Stimulated activated CD8-positive, alpha-beta memory T cell treated with anti-CD3 and anti-CD28 coated beads, Interleukin-4, amount 100 ng/mL, for 1 hour (primary cell): ENCODE data around the gene RDH12.
A peak's percentile ranks its signal among the peaks of the same experiment; 100 is the strongest.
"Not testable (repeated sequence)": the region's sequence is repeated elsewhere in the genome, so short reads cannot be mapped to it uniquely, and the experiment has no call there.

Source experiments
- DNase-seq, 2 donors: peaks; one replicate each; pipeline ENCODE4 v3.0.0-alpha.2; 2020; ENCODE audit warnings: low read depth in 2 of 2, low spot score in 1 of 2

The RDH12 gene

DNA sequence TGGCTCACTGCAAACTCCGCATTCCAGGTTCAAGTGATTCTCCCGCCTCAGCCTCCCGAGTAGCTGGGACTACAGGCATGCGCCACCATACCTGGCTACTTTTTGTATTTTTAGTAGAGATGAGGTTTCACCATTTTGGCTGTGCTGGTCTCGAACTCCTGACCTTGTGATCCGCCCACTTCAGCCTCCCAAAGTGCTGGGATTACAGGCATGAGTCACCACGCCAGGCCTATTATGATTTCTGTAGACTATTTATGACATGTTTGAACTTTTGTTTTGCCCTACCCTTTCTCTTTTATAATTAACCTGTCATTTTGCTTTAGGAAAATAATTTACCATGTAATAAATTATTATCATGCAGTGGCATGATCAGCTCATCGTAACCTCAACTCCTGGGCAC is at the start of gene RDH12:
TSS of gene RDH12 (plus strand) at position 395 of the 400 bp plus-strand sequence. CDS start 20,757 bp downstream, outside the sequence.
- DNase-seq, result not testable (repeated sequence)

DNA sequence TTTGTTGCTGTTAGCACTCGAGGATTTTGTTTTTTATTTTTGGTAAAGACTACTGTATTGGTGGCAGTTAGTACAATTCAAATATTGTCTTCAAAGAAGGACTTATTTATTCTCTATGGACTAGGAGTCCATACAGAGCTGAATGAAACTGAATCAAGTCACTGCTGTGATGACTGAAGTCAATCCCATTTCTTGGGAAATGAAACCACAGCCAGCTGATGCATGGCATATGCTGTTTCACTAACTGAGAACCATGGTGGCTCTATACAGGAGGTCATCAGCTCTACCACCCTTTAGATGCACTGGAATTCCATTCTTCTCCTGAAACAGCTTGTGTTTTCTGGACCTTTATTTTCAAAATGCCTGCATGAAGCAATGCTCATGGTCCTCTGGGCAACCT is 49.5 kb upstream of the RDH12 start:
- no peak for DNase-seq

DNA sequence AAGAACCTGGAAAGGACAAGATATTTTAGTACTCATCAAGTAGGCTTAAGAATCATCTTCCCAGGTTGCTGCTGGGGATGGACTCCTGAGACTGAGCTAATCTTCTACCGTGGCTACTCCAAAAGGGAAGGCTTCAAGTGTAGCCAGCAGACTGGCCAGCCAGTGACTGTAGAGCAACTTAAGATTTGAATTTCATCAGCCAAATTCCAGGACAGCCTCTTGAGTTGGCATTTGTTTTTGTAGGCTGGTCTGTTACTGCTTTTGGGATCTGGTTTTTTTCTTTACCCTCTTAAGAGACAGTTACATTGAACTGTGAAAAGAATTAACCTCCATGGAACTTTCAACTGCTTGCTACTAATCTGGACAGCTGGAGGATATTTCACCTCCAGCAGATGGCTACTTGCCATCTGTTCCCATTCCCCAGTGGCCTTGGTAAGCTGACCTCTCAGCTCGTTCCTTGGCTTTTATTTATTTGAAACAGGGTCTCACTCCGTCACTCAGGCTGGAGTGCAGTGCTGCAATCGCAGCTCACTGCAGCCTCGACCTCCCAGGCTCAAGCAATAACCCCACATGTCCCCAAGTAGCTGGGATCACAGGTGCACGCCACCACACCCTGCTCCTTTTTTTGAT is 47.9 kb upstream of the RDH12 start:
- DNase-seq, result no peak

DNA sequence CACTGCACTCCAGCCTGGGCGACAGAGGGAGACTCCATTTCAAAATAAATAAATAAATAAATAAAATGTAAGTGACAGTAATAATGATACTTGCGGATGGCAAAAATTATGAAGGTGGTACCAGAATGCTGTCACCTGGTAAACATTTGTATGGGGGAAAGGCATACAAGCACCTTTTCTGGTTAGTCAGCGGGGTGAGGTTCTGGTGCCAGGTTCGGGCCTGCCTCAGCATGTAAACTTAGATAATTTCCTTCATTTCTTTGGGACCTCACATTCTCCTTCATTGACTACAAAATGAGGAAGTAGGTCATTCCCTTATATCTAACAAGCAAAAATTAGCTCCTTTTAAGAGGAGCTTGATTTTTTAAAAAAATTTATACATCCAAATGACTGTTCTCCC is 38.1 kb upstream of the RDH12 start:
- no peak for DNase-seq

DNA sequence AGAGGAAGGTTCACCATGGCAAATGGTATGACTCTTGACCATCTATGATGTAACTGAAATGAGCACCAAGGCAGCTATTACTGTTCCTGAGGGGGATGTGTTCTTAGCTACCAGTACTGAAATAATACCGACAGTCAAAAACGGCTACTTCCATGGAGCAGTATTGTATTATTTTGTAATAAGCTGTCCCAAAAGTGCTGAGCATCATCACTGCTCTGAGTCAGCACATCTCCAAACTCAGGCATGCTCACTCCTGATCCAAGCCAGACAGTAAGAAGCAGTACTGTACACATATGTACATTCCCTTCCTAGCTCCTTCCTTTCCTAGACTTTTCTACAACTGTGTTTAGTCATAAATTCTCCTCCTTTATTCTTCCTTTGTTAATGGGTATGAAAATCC is 35.8 kb upstream of the RDH12 start:
- DNase-seq, result no peak

DNA sequence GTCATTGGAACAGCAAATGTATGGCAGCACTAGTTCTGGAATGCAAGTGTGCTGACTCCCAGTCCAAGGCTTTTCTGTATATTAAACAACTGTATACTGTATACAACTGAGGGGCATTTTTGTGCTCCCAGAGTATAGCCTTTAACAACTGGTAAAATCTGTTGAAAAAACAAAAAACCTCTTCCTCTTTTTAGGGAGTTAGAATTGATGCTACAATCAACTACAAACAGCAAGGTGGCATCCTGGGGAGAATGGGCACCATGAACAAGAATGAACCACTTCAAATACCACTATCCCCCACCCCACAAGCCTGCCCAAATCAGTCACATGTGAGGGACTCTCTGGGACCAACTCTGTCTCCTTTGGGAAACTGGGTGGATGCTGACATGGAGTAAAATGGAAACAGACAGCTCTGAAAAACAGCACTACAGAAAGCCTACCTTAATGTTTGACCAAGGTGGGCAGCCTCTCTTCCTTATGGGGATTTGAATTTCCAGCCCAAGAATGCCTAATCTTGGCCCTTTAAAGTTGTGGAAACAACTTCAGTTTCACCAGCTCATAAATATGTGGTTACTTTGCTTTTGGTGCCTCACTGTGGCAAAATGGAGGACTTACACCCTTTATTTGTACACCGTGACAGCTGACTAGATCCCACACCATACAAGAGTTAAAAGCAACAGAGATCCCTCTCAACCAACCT is 34.8 kb upstream of the RDH12 start:
- DNase-seq, result no peak

DNA sequence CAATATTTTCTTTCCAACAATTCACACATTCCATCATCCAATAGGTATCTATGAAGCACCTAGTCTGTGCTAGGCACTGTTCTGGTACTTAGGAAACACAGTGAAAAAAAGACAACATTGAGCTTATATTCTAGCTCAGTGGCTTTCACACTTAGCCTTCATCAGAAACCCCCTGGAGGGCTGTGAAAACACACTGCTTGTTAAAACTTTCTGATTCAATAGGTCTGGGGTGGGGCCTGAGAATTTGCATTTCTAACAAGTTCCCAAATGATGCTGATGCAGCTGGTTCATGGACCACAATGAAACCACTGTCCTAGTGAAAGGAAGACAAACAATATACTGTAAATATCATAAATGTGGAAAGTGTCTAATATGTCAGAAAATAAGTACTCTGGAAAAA is 33.1 kb upstream of the RDH12 start:
- DNase-seq, result no peak

DNA sequence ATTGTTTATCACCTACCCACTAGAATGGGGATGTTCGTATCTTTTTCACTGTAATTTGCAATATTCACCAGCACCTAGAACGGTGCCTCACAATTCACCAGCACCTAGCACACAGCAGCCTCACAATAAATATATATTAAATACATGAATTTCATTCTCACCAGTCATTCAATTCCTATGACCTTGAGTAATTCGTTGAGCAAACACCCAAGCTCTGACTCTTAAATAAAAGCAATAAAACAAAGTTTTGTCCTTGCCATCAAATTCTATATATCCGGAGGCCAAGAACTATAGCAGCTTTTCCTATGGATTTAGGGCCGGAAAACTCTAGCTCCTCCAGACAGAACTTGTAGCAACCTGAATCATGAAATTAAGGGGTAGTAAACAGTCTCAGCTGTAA is 28.2 kb upstream of the RDH12 start:
- DNase-seq, result no peak

DNA sequence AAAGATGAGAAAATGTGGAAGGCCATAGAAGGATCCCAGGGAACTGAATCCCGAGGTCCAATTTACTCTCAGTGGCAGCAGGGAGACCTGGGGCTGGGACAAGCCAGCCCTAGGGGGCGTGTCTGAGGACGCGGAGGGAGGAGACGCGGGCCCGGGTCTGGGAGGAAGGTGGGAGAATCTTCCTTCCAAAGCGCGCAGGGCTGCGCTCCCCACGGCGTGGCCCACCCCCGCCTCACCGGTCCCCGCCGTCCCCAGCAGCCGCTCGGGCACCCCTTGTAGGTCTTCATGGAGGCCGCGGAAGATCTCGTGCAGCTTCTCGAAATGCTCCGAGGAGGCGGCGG is 27.6 kb upstream of the RDH12 start:
- peak; percentile 11 to 28 for DNase-seq

DNA sequence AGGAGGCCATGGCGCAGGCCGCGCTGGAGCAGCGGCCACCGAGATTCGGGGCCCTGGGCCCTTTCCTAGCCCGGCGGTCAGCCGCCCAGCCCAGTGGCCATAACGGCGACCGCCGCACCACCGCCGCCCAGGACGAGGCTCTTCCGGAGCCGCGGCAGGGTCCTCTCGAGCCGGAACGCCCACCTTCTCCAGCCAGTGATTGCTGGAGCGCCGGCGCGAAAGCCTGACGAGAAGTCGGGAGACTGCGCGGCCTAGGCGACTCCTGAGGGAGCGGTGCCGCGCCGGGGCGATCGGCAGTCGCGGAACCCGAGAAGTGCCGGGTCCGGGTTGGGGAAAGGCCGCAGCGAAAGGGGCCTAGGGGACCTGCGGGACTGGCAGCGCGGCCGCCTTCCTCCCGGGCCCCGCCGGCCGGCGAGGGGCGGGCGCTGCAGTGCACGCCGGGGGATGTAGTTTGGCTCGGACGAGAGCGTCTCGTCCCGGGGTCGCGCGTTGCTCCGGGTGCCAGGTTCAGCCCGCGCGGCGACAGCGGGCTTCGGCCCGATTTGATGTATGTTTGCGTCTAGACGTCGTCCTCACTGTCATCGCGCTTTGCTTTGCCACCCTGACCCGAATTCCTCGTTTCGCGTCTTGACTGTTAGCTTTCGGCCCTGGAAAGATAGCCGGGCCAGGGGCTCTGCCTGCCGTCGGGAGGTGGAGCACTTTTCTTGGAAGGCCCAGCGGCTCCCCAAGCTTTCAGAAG is 27.0 kb upstream of the RDH12 start, which contains the start of gene VTI1B:
TSS of gene VTI1B (minus strand) at position 153 of the 739 bp plus-strand sequence. CDS start at position 10, 143 bp downstream.
- DNase-seq, result peak; percentile 42 to 54

DNA sequence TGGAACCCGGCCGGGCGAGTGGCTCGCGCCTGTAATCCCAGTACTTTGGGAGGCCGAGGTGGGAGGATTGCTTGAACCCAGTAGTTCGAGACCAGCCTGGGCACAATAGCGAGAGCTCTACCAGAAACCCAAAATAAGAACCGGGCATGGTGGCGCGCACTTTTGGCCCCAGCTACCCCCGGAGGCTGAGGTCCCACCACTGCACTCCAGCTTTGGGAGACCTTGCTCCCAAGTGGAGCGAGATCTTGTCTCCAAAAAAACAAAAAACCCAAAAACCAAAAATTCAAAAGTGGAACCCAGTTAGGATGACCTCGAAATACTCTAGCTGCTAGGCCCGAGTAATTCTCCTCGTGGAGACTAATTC is 26.5 kb upstream of the RDH12 start:
- no peak for DNase-seq

DNA sequence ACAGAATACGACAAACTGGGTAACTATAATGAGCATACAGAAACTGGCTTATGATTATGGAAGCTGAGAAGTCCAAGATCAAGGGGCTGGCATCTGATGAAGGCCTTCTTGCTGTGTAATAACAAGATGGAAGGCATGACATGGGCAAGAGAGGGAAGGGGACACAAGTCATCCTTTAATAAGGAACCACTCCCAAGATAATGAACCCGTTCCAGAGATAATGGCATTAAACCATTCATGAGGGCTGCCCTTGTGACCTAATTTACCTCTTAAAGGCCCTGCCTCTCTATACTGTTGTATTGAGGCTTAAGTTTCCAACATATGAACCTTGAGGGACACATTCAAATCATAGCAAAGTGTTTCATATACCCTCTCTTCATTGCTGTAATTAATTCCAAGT is 22.7 kb upstream of the RDH12 start:
- no peak for DNase-seq

DNA sequence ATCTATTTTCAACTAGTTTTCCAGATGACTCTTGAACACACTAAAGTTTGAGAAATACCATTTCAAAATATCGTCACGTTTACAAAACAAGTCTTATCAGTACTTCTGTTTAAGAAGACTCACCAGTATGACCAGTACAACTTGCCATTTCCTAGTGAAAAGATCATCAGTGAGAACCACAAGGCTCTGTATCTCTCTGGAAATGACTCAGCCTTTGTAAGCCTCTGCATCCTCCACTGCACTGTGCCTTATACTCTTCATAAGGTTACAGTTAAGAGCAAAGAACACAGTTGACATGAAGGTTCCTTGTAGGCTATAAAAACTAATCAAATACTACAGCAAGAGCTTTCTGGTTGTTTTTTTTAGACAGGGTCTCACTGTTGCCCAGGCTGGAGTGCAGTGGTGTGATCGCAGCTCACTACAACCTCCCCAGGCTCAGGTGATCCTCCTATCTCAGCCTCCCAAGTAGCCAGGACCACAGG is 21.5 kb upstream of the RDH12 start:
- no peak for DNase-seq

DNA sequence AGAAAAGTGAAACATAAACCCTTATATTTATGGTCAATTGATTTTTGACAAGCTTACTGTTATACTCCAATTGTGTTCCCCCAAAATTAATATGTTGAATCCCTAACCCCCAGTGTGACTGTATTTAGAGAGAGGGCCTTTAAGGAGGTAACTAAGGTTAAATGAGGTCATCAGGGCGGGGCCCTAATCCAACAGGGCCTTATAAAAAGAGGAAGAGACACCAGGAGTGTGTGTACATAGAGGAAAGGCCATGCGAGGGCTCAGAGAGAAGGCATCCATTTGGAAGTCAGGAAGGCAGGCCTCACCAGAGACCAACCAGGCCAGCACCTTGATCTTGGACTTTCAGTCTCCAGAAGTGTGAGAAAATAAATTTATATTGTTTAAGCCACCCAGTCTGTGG is 20.7 kb upstream of the RDH12 start:
- DNase-seq, result no peak

DNA sequence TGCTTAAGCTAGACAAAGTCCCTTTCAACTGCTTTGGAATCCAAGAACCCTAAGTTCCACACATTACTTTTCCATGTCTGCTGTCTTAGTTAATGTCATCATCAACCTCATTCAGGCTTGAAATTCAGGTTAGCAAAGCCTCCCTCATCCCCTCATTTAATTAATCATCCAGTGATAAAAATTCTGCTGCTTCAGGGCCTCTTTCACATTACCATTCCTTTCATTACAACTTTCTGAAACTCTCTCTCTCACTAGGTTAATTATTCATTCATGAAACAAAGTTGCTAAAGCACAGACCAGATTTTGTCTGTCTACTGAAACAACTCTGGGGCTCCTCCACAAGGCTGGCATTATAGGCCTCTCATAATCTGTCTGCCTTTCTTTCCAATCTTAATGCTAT is 17.8 kb upstream of the RDH12 start:
- DNase-seq, result no peak

DNA sequence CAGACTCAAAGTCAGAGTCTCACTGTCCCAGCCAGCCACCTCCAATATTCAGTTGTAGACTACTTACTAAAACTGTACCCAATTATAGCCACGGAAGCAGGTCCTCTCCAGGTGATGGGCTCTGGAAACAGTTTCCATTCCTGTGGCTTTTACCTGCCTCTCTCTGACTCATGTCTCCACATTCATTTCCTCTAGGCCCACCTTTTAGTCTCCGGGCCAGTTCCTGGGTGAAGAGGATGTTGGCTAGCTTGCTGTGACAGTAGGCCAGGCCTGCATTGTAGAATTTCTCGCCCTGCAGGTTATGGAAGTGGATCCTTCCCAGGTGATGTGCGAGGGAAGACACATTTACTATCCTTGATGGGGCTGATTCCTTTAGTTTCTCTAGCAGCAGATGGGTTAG is 11.7 kb upstream of the RDH12 start:
- no peak for DNase-seq

DNA sequence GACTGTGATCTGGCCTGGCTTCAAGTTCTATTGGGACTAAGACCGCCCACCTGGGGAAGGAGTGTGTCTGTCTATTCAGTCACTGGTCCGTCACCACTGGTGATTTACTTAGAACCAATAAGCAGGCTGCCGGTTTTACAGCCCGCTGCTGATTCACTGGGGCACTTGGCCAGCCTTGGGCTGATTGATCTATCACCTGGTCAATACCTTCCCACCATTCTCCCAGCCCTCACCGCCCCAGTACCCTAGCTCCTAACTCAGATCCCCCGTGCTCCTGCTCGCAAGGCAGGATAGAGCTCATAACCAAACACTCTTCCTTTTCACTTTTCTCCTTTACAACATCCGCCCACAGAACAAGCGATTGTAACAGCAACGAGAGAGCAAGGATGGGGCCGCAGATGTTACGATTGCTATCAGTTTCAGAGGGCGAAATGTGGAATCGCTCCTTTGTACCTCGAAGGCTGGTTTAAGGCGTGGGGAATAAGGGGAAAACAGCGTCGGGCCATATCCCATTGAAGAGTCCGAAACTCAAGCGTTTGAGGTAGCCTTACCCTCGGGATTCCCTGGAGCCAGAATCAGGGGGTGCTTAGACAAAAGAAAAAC is 6.8 kb upstream of the RDH12 start:
- DNase-seq, result peak; percentile 26 to 31

DNA sequence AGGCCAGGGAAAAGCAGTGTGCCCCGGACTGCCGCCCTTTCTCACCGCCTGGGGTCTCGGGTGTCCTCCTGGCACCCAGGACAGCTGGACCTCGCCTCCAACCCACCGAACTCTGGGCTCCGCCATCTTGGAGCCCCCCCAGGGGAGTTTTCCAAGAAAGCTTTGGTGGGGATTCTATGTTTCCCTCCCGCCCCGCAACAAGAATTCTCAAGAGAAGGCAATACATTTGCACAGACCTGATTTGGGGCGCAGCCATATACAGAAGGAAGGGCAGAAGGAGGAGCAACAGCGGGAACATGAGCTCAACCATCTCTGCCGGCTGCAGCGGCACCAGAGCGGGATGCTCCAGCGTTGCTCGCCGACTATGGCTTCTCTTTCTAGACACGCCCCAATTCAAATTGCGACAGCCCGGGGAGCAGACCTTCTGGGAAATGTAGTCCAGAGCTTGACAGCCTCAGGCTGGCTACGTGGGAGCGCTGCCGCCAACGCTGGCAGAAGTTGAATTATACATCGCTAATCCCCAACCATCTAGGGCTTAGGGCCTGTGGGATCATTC is 6.2 kb upstream of the RDH12 start, which contains the start of gene RDH11:
TSS of gene RDH11 (minus strand) at position 371 of the 556 bp plus-strand sequence. CDS start at position 310, 61 bp downstream.
- peak; percentile 52 to 64 for DNase-seq

DNA sequence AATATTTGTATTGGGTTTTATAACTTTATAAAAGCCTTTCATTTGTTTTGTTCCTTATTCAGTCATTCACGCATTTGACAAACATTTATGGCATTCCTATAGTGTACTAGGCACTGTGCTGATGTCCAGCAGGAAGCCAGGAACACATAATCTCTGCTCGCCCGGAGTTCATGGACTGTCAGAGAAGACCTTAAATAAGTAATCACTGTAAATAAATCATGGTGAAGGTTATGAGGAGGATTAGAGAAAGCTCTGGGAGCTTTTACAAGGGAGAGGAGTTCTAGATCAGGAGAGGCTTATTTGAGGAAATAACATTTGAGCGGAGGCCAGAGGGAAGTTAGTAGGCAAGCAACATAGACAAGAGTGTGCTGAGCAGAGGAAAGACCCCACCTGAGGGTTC is 4.7 kb upstream of the RDH12 start:
- DNase-seq, result no peak

DNA sequence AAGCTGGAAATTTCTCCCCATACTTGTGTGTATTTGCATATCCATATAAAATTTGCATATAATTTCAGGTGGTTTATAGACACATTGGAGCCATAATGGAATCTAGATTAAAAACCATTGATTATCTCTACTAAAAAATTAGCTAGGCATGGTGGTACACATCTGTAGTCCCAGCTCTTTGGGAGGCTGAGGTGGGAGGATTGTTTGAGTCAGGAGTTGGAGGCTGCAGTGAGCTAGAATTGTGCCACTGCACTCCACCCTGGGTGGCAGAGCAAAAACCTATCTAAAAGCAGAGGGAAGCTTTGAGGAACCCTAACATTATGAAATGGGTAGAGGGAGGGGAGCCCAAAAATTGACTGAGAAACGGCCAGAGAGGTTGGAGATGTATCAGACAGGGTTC is 3.5 kb upstream of the RDH12 start:
- no peak for DNase-seq

DNA sequence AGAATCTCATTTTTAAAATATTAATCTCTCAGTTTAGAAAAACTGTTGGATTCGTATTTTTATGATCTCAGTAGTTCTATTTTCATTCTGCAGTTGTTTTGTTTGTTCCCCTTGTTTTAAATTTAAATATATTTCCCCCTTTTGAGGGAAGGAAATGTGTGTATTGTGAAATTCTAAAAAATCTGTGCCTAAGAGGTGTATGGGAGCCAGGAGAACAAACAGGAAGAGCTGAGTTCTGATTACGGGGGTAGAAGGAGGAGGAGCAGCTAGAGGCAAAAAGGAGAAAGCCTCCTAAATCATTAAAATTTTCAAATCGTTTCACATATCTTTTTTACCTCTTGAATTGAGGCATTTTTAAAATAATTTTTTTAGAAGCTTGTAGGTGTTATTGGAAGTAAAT is 2.3 kb downstream of the RDH12 start:
- DNase-seq, result no peak
